B cell (primary cell): Measurements from ENCODE around the gene JSRP1.

ENCODE experiments used
- EZH2 ChIP-seq: IDR thresholded peaks from 2 replicates; pipeline ENCODE4 v1.6.1; 2012; ENCODE audit warnings: borderline replicate concordance, low read depth, mild to moderate bottlenecking, moderate library complexity, low read length; ENCODE audit not compliant: insufficient read depth, poor library complexity, severe bottlenecking
- TF ChIP-seq, protein P1 (sequence below): fragments of 200-600 bp; IDR thresholded peaks from one replicate; pipeline ENCODE4 v1.8.0; 2022; ENCODE audit warnings: antibody characterized with exemption, mild to moderate bottlenecking

DNA sequence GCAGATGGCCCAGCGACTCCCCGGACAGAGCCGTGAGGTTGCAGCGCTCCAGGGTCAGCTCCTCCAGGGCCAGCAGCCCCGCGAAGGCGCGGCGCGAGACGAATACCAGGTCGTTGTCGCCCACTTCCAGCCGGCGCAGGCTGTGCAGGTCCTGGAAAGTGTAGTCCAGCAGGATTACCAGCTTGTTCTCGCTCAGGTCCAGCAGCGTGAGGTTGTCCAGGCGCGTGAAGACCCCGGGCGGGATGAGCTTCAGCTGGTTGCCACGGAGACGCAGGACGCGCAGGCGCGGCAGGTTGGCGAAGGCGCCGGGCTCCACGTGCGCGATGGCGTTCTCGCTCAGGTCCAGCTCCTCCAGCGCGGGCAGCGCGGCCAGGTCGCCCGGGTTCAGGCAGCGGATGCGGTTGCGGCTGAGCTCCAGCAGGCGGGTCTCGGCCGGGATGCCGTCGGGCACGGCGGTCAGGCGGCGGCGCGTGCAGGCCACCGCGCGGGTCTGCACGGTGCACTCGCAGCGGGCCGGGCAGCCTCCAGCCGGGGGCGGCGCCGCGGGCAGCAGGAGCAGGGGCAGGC lies 35.1 kb upstream of the JSRP1 start:
- TF ChIP-seq, protein P1, sequence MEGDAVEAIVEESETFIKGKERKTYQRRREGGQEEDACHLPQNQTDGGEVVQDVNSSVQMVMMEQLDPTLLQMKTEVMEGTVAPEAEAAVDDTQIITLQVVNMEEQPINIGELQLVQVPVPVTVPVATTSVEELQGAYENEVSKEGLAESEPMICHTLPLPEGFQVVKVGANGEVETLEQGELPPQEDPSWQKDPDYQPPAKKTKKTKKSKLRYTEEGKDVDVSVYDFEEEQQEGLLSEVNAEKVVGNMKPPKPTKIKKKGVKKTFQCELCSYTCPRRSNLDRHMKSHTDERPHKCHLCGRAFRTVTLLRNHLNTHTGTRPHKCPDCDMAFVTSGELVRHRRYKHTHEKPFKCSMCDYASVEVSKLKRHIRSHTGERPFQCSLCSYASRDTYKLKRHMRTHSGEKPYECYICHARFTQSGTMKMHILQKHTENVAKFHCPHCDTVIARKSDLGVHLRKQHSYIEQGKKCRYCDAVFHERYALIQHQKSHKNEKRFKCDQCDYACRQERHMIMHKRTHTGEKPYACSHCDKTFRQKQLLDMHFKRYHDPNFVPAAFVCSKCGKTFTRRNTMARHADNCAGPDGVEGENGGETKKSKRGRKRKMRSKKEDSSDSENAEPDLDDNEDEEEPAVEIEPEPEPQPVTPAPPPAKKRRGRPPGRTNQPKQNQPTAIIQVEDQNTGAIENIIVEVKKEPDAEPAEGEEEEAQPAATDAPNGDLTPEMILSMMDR = no peak
- no peak for TF ChIP-seq EZH2
